ENCODE measurements around the gene TEX12.
"Not testable (repeated sequence)": the region's sequence is repeated elsewhere in the genome, so short reads cannot be mapped to it uniquely, and the experiment has no call there.

Gene TEX12

GRCh38 chr11:112186304-112186703, 19.1 kb downstream of the TEX12 start:
- Histone ChIP-seq H3K9me3 (ENCODE audit: low read depth, low read length) (no peaks in the 10 kb centered on the region), H3K9ac (ENCODE audit: insufficient read length) (no peak overlapping the region), H3K27ac (no peak overlapping the region), H3K4me3 (no peak overlapping the region), H3K36me3 (ENCODE audit: insufficient read depth, low read length) (no peaks in the 10 kb centered on the region)
- DNase-seq (ENCODE audit: low read depth, low spot score): no peak
- TF ChIP-seq EZH2 (IDR thresholded peaks at IDR 0.05): no peak
- no peak for TF ChIP-seq POLR2AphosphoS5 (IDR thresholded peaks at IDR 0.05; ENCODE audit: borderline replicate concordance, low read depth, low read length)
- no peak for TF ChIP-seq FOXP2 (optimal IDR thresholded peaks at IDR 0.05; ENCODE audit: control extremely low read depth, extremely low read length, insufficient read depth)

GRCh38 chr11:112195113-112195512, 27.9 kb downstream of the TEX12 start:
- not testable (repeated sequence) for H3K4me3 ChIP-seq; H3K36me3 ChIP-seq (ENCODE audit: insufficient read depth, low read length); H3K9ac ChIP-seq (ENCODE audit: insufficient read length); H3K27ac ChIP-seq; H3K9me3 ChIP-seq (ENCODE audit: low read depth, low read length); DNase-seq (ENCODE audit: low read depth, low spot score)

- H3K4me3 ChIP-seq: no peak overlapping the region
- no peaks in the 10 kb centered on the region for H3K36me3 ChIP-seq (ENCODE audit: insufficient read depth, low read length)
- H3K9me3 ChIP-seq (ENCODE audit: low read depth, low read length): no peaks in the 10 kb centered on the region
- no peak overlapping the region for H3K9ac ChIP-seq (ENCODE audit: insufficient read length)
- DNase-seq (ENCODE audit: low read depth, low spot score): no peak
- TF ChIP-seq POLR2AphosphoS5 (IDR thresholded peaks at IDR 0.05; ENCODE audit: borderline replicate concordance, low read depth, low read length) (no peak), FOXP2 (optimal IDR thresholded peaks at IDR 0.05; ENCODE audit: control extremely low read depth, extremely low read length, insufficient read depth) (no peak), EZH2 (IDR thresholded peaks at IDR 0.05) (no peak)
- peak overlapping the region; percentile 22; the same call in 1 of the 2 replicates for H3K27ac ChIP-seq
Observed at GRCh38 chr11:112195951-112196351, 28.8 kb downstream of the TEX12 start.

GRCh38 chr11:112196519-112197087, 29.4 kb downstream of the TEX12 start:
- Histone ChIP-seq H3K27ac (peak overlapping the region; percentile 22; the same call in 1 of the 2 replicates), H3K9me3 (ENCODE audit: low read depth, low read length) (no peaks in the 10 kb centered on the region), H3K36me3 (ENCODE audit: insufficient read depth, low read length) (no peaks in the 10 kb centered on the region), H3K4me3 (no peak overlapping the region), H3K9ac (ENCODE audit: insufficient read length) (no peak overlapping the region)
- TF ChIP-seq POLR2AphosphoS5 (IDR thresholded peaks at IDR 0.05; ENCODE audit: borderline replicate concordance, low read depth, low read length) (no peak), EZH2 (IDR thresholded peaks at IDR 0.05) (no peak), FOXP2 (optimal IDR thresholded peaks at IDR 0.05; ENCODE audit: control extremely low read depth, extremely low read length, insufficient read depth) (no peak)
- no peak for DNase-seq (ENCODE audit: low read depth, low spot score)

GRCh38 chr11:112199101-112199500, 31.9 kb downstream of the TEX12 start:
- H3K27ac ChIP-seq; H3K9ac ChIP-seq (ENCODE audit: insufficient read length); DNase-seq (ENCODE audit: low read depth, low spot score); H3K9me3 ChIP-seq (ENCODE audit: low read depth, low read length); H3K4me3 ChIP-seq; H3K36me3 ChIP-seq (ENCODE audit: insufficient read depth, low read length): not testable (repeated sequence)

- Histone ChIP-seq H3K27ac (no peak overlapping the region), H3K9ac (ENCODE audit: insufficient read length) (no peak overlapping the region), H3K4me3 (no peak overlapping the region), H3K36me3 (ENCODE audit: insufficient read depth, low read length) (no peaks in the 10 kb centered on the region), H3K9me3 (ENCODE audit: low read depth, low read length) (no peaks in the 10 kb centered on the region)
- TF ChIP-seq POLR2AphosphoS5 (IDR thresholded peaks at IDR 0.05; ENCODE audit: borderline replicate concordance, low read depth, low read length) (no peak), EZH2 (IDR thresholded peaks at IDR 0.05) (no peak), FOXP2 (optimal IDR thresholded peaks at IDR 0.05; ENCODE audit: control extremely low read depth, extremely low read length, insufficient read depth) (no peak)
- DNase-seq (ENCODE audit: low read depth, low spot score): no peak
Observed at GRCh38 chr11:112200252-112200651, 33.1 kb downstream of the TEX12 start.

- TF ChIP-seq EZH2 (IDR thresholded peaks at IDR 0.05) (no peak), POLR2AphosphoS5 (IDR thresholded peaks at IDR 0.05; ENCODE audit: borderline replicate concordance, low read depth, low read length) (no peak), FOXP2 (optimal IDR thresholded peaks at IDR 0.05; ENCODE audit: control extremely low read depth, extremely low read length, insufficient read depth) (no peak)
- no peaks in the 10 kb centered on the region for H3K36me3 ChIP-seq (ENCODE audit: insufficient read depth, low read length)
- DNase-seq (ENCODE audit: low read depth, low spot score): no peak
- no peak overlapping the region for H3K4me3 ChIP-seq
- no peaks in the 10 kb centered on the region for H3K9me3 ChIP-seq (ENCODE audit: low read depth, low read length)
- H3K27ac ChIP-seq: no peak overlapping the region
- no peak overlapping the region for H3K9ac ChIP-seq (ENCODE audit: insufficient read length)
Observed at GRCh38 chr11:112206071-112206470, 38.9 kb downstream of the TEX12 start.

- Histone ChIP-seq H3K9me3 (ENCODE audit: low read depth, low read length) (no peaks in the 10 kb centered on the region), H3K36me3 (ENCODE audit: insufficient read depth, low read length) (no peaks in the 10 kb centered on the region), H3K27ac (no peak overlapping the region), H3K4me3 (no peak overlapping the region), H3K9ac (ENCODE audit: insufficient read length) (no peak overlapping the region)
- TF ChIP-seq FOXP2 (optimal IDR thresholded peaks at IDR 0.05; ENCODE audit: control extremely low read depth, extremely low read length, insufficient read depth) (no peak), EZH2 (IDR thresholded peaks at IDR 0.05) (no peak), POLR2AphosphoS5 (IDR thresholded peaks at IDR 0.05; ENCODE audit: borderline replicate concordance, low read depth, low read length) (no peak)
- no peak for DNase-seq (ENCODE audit: low read depth, low spot score)
Observed at GRCh38 chr11:112210890-112211289, 43.7 kb downstream of the TEX12 start.

GRCh38 chr11:112211536-112211935, 44.4 kb downstream of the TEX12 start:
- TF ChIP-seq EZH2 (IDR thresholded peaks at IDR 0.05): no peak
- no peak for TF ChIP-seq FOXP2 (optimal IDR thresholded peaks at IDR 0.05; ENCODE audit: control extremely low read depth, extremely low read length, insufficient read depth)
- TF ChIP-seq POLR2AphosphoS5 (IDR thresholded peaks at IDR 0.05; ENCODE audit: borderline replicate concordance, low read depth, low read length): no peak
- DNase-seq (ENCODE audit: low read depth, low spot score): no peak
- Histone ChIP-seq H3K36me3 (ENCODE audit: insufficient read depth, low read length) (no peaks in the 10 kb centered on the region), H3K4me3 (no peak overlapping the region), H3K9me3 (ENCODE audit: low read depth, low read length) (no peaks in the 10 kb centered on the region), H3K27ac (no peak overlapping the region), H3K9ac (ENCODE audit: insufficient read length) (no peak overlapping the region)
